GM12878 (cell line): Measurements from ENCODE around the gene ESPL1. TPM values are rescaled to one million over a fixed set of nuclear protein-coding genes. Genes with fewer than 3 reads are reported as not detected.

ENCODE experiments used
- ATAC-seq: fragments of 200-7000 bp; cut with Tn5 transposase; 3 replicates; pipeline ENCODE4 v1.9.1; 2020; ENCODE audit warnings: mild to moderate bottlenecking, moderate library complexity
- BruUV-seq: library from RNA; stranded (reverse); fragments of 400-500 nt; replicated peaks from 2 replicates; lab custom pipeline; 2021; lab: Mats Ljungman, UMichigan
- CTCF ChIA-PET: fragments of 300-600 bp; sonication (Branson Sonifier 250); formaldehyde crosslinking; extraction: SDS; loops from one replicate; lab custom pipeline; 2021; ENCODE audit warnings: inconsistent platforms; lab: Yijun Ruan, JAX
- POLR2A ChIA-PET: fragments of 350-600 bp; formaldehyde crosslinking; extraction: SDS; loops from one replicate; lab custom pipeline; 2021; ENCODE audit warnings: inconsistent platforms; lab: Charles Lee
- RAD21 ChIA-PET: fragments of 300-600 bp; sonication (Branson Sonifier 250); formaldehyde crosslinking; loops from one replicate; lab custom pipeline; 2023; ENCODE audit warnings: antibody characterized with exemption; ENCODE audit not compliant: unreplicated experiment; lab: Charles Lee
- SMC1A ChIA-PET: fragments of 300-600 bp; sonication (Branson Sonifier 250); formaldehyde crosslinking; loops from one replicate; lab custom pipeline; 2023; ENCODE audit not compliant: unreplicated experiment, uncharacterized antibody; lab: Charles Lee
- DNase-seq: peaks from one replicate; pipeline ENCODE4 v3.0.0-alpha.2; 2011; ENCODE audit warnings: low read depth, low spot score
- FAIRE-seq: peaks from 3 replicates; lab custom pipeline; 2011; peaks lifted over from hg19 to GRCh38; lab: Jason Lieb, UNC
- H2AFZ ChIP-seq: 2 replicates; pipeline ENCODE4 v1.6.0; 2011; ENCODE audit warnings: low read depth, low read length, control low read depth; ENCODE audit not compliant: control insufficient read depth
- H3K27ac ChIP-seq: 2 replicates; pipeline ENCODE4 v1.5.1; 2011; ENCODE audit warnings: control low read depth; ENCODE audit not compliant: control insufficient read depth, insufficient read depth
- H3K27me3 ChIP-seq, 2 experiments: replicated peaks in 1 of 2; 2 replicates each; pipeline versions ENCODE4 v1.6.0 to v1.6.1; 2011; ENCODE audit warnings: low read length in 1 of 2; ENCODE audit not compliant: control insufficient read depth in 2 of 2, insufficient read depth in 2 of 2
- H3K36me3 ChIP-seq, 2 experiments: 2 replicates each; pipeline ENCODE4 v1.5.1; 2011; ENCODE audit warnings: low read length in 1 of 2; ENCODE audit not compliant: control insufficient read depth in 2 of 2, insufficient read depth in 2 of 2
- H3K4me1 ChIP-seq: 2 replicates; pipeline ENCODE4 v1.6.1; 2011; ENCODE audit warnings: mild to moderate bottlenecking, low read length, moderate library complexity, mixed read lengths; ENCODE audit not compliant: control insufficient read depth, insufficient read depth
- H3K4me2 ChIP-seq: 2 replicates; pipeline ENCODE4 v1.6.0; 2011; ENCODE audit warnings: control low read depth; ENCODE audit not compliant: control insufficient read depth, insufficient read depth
- H3K4me3 ChIP-seq: fragments of 200-600 bp; sonication (generic); 2 replicates; pipeline ENCODE4 v1.5.1; 2016
- H3K79me2 ChIP-seq: 2 replicates; pipeline ENCODE4 v1.6.0; 2011; ENCODE audit warnings: low read length; ENCODE audit not compliant: control insufficient read depth, insufficient read depth
- H3K9ac ChIP-seq: 2 replicates; pipeline ENCODE4 v1.8.0; 2011; ENCODE audit warnings: low read length, control low read depth, mixed read lengths; ENCODE audit not compliant: control insufficient read depth, insufficient read depth
- H3K9me3 ChIP-seq: replicated peaks from 3 replicates; pipeline ENCODE4 v1.5.1; 2011; ENCODE audit warnings: mild to moderate bottlenecking, low read length; ENCODE audit not compliant: control insufficient read depth, insufficient read depth
- H4K20me1 ChIP-seq: 2 replicates; pipeline ENCODE4 v1.6.0; 2011; ENCODE audit not compliant: control insufficient read depth, insufficient read depth
- BRCA1 ChIP-seq: IDR thresholded peaks from 2 replicates; pipeline ENCODE4 v1.6.1; 2011; ENCODE audit warnings: low read depth, low read length, improper control_type of control experiment
- CHD1 ChIP-seq: IDR thresholded peaks from 2 replicates; pipeline ENCODE4 v1.6.1; 2012; ENCODE audit warnings: low read depth, low read length, improper control_type of control experiment
- EGR1 ChIP-seq, 2 experiments: IDR thresholded peaks; 1 replicate in 1 of 2; 2 replicates in 1 of 2; pipeline ENCODE4 v1.6.1; 2011 to 2012; ENCODE audit warnings: low read depth in 2 of 2, low read length in 2 of 2, borderline replicate concordance in 1 of 2, mild to moderate bottlenecking in 1 of 2, moderate library complexity in 1 of 2
- HDGF ChIP-seq: fragments of 450-650 bp; IDR thresholded peaks from 2 replicates; pipeline ENCODE4 v1.6.1; 2016; ENCODE audit warnings: antibody characterized with exemption
- IRF5 ChIP-seq: fragments of 450-650 bp; IDR thresholded peaks from 2 replicates; pipeline ENCODE4 v1.6.1; 2017; ENCODE audit warnings: borderline replicate concordance
- KDM1A ChIP-seq: fragments of 200-600 bp; sonication (generic); IDR thresholded peaks from 2 replicates; pipeline ENCODE4 v1.6.1; 2016; ENCODE audit warnings: borderline replicate concordance
- RAD51 ChIP-seq: fragments of 450-650 bp; IDR thresholded peaks from 2 replicates; pipeline ENCODE4 v1.6.1; 2016; ENCODE audit warnings: moderate library complexity, mild to moderate bottlenecking, inconsistent platforms
- SIX5 ChIP-seq: IDR thresholded peaks from 2 replicates; pipeline ENCODE4 v1.6.1; 2011; ENCODE audit warnings: mild to moderate bottlenecking, low read depth, low read length, moderate library complexity; ENCODE audit not compliant: severe bottlenecking
- TAF1 ChIP-seq: IDR thresholded peaks from 2 replicates; pipeline ENCODE4 v1.6.1; 2011; ENCODE audit warnings: mild to moderate bottlenecking, low read depth, low read length, borderline replicate concordance
- ZNF274 ChIP-seq: IDR thresholded peaks from one replicate; pipeline ENCODE4 v1.8.0; 2011; ENCODE audit not compliant: insufficient read length, insufficient read depth
- WGBS: methylation state at CpG from one replicate; pipeline ENCODE4 v1.1.6; 2016; ENCODE audit warnings: low lambda C conversion rate; ENCODE audit not compliant: insufficient replicate concordance, insufficient coverage; ENCODE audit errors: missing lambda C conversion rate; 5-methylcytosine and 5-hydroxymethylcytosine counted together
- in situ Hi-C: fragments of 300-500 bp; cut with MboI; formaldehyde crosslinking; loops from 9 replicates; pipeline ENCODE4 v1.14.3; 2018; ENCODE audit warnings: mixed read lengths
- intact Hi-C: fragments of 100-400 bp; cut with micrococcal nuclease; formaldehyde crosslinking; loops from one replicate; pipeline ENCODE4 v1.14.2; 2022; ENCODE audit not compliant: unreplicated experiment
- polyA plus RNA-seq, 11 experiments: library from polyadenylated mRNA; depleted of rRNA in 4 of 11; unstranded in 6 of 11; stranded (reverse) in 5 of 11; fragments of >200 nt; fragmentation: Nextera tagmentation in 4 of 11; fragmentation: Illumina TruSeq in 1 of 11; extraction: Ambion mirVana in 4 of 11; extraction: Trizol in 1 of 11; gene quantifications; 1 replicate in 1 of 11; 2 replicates in 10 of 11; pipeline versions ENCODE4 v1.2.1 to v1.2.3, GENCODE V29; 2011 to 2016; ENCODE audit warnings: inconsistent platforms in 2 of 11, missing spikeins in 2 of 11, low read depth in 1 of 11
- total RNA-seq, 4 experiments: library from RNA; depleted of rRNA in 3 of 4; stranded (reverse); fragments of >200 nt in 3 of 4; fragmentation: Illumina TruSeq in 1 of 4; extraction: Trizol in 1 of 4; gene quantifications; 2 replicates each; pipeline versions ENCODE4 v1.2.1 to v1.2.3, GENCODE V29; 2013 to 2021

Gene ESPL1
- total and polyA plus RNA-seq, 10 of the 15 experiments (the other 5 are each of a cell fraction or from before 2014, with no cell fraction given), result 2.1 to 61.9 (median 21.2) TPM

DNA sequence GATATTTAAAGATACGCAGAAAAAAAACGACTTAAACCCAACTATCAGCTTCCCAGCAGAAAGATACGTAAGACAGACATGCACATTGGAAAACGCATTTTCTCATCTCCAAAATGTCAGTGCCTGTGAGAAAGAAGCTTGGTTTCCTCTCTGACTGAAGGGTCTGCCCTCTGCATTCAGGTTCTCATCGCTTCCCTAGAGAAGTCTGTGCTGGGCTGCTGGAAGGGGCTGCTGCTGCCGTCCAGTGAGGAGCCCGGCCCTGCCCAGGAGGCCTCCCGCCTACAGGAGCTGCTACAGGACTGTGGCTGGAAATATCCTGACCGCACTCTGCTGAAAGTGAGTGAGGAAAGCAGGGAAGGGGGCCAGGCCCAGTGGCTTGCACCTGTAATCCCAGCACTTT, 22.6 kb downstream of the ESPL1 start:
- Histone ChIP-seq H3K4me3 (no peak overlapping the region), H3K9ac (no peak overlapping the region), H3K79me2 (peaks cover 3% of the 10 kb centered on the region), H3K4me1 (no peaks in the 10 kb centered on the region; the same call in 1 of the 2 replicates), H2AFZ (no peak overlapping the region), H4K20me1 (no peaks in the 10 kb centered on the region), H3K4me2 (no peak overlapping the region), H3K27ac (no peak overlapping the region), H3K9me3 (no peaks in the 10 kb centered on the region), H3K36me3 (peaks cover 19% of the 10 kb centered on the region in 2 experiments)
- DNase-seq (no peak), ATAC-seq (no peak), FAIRE-seq (no peak)
- RAD21 ChIA-PET, result interaction anchor here (1.6 to 8.2 kb wide), 2 partner anchors 9 to 78 kb away, joined by 4 to 102 read pairs; partner anchors contain the start of gene MYG1
- WGBS, result 86% methylated on average over 9 of the region's 9 CpGs
- no TSS peak for BruUV-seq
- POLR2A ChIA-PET, result interaction anchor here (1.5 kb wide), 1 partner anchor 77 kb away, joined by 3 read pairs; no protein-coding TSS in a partner anchor
- intact Hi-C loops (no loop called here), in situ Hi-C loops (no loop called here)
- CTCF ChIA-PET, result interaction anchor here (0.6 to 12.9 kb wide), 11 partner anchors 9 to 357 kb away, joined by 3 to 315 read pairs (median 4); partner anchors contain the start of genes ESPL1, ITGB7 and MYG1
- TF ChIP-seq HDGF (no peak), RAD51 (no peak), BRCA1 (no peak), SIX5 (no peak), KDM1A (no peak), CHD1 (no peak), TAF1 (no peak), ZNF274 (no peak), EGR1 (IDR thresholded peaks at IDR 0.05; ENCODE audit: borderline replicate concordance in 1 of 2, low read depth in 2 of 2, low read length in 2 of 2) (no peak), IRF5 (no peak)
- TF ChIP-seq, all 136 proteins: peak for 0
- SMC1A ChIA-PET, result interaction anchor here (1.1 to 10.8 kb wide), 4 partner anchors 54 to 130 kb away, joined by 3 to 96 read pairs (median 19); no protein-coding TSS in a partner anchor
- H3K27me3 ChIP-seq, result no peaks in the 10 kb centered on the region
